ENCODE results near the gene JAK3. TPM values are rescaled to one million over a fixed set of nuclear protein-coding genes. Genes with fewer than 3 reads are reported as not detected.

Gene JAK3
- total and polyA plus RNA-seq, 8 donors, result 0.89 to 50.2 (median 2.9) TPM

GRCh38 chr19:17854061-17854460 is 6.3 kb upstream of the JAK3 start:
- DNase-seq, result no peak
- intact Hi-C loops (cut with DNase I; ENCODE audit: low total_unique reads), result no loop called here
- TF ChIP-seq EP300 (IDR thresholded peaks at IDR 0.05) (no peak), CTCF (IDR thresholded peaks at IDR 0.05) (no peak), POLR2A (IDR thresholded peaks at IDR 0.05) (no peak), POLR2AphosphoS5 (IDR thresholded peaks at IDR 0.05) (no peak)
- Histone ChIP-seq H3K27ac (no peak overlapping the region), H3K4me1 (peaks cover 0 to 31% (median 4%) of the 10 kb centered on the region in 4 donors), H3K4me3 (no peak overlapping the region), H3K36me3 (no peaks in the 10 kb centered on the region), H3K9me3 (no peaks in the 10 kb centered on the region), H3K27me3 (no peaks in the 10 kb centered on the region)
- 65 to 89% (median 77%) methylated on average over 6 of the region's 6 CpGs for WGBS, 5 donors

GRCh38 chr19:17848595-17849292 is 962 bp upstream of the JAK3 start:
- DNase-seq, result no peak

GRCh38 chr19:17846146-17846545 is 1.6 kb downstream of the JAK3 start:
- DNase-seq, result no peak
- Histone ChIP-seq H3K4me3 (peak overlapping the region in 2 of 4 donors; percentile 20 to 35), H3K9me3 (no peaks in the 10 kb centered on the region), H3K4me1 (peaks cover 18 to 70% (median 27%) of the 10 kb centered on the region in 4 donors), H3K27me3 (peaks cover 0 to 67% (median 4%) of the 10 kb centered on the region in 3 donors), H3K36me3 (peaks cover 0 to 16% (median 7%) of the 10 kb centered on the region in 4 donors), H3K27ac (peak overlapping the region in 2 of 5 donors; percentile 88 to 90)
- no peak for TF ChIP-seq EP300 (IDR thresholded peaks at IDR 0.05)
- no peak for TF ChIP-seq CTCF (IDR thresholded peaks at IDR 0.05)
- no peak for TF ChIP-seq POLR2AphosphoS5 (IDR thresholded peaks at IDR 0.05)
- no peak for TF ChIP-seq POLR2A (IDR thresholded peaks at IDR 0.05)
- WGBS, 5 donors, result 70 to 85% (median 78%) methylated on average over 8 of the region's 8 CpGs
- intact Hi-C loops (cut with DNase I; ENCODE audit: low total_unique reads), result no loop called here

More at GRCh38 chr19:17848595-17849292, 962 bp upstream of the JAK3 start:
- peak overlapping the region; percentile 65 to 90 (median 78) for H3K27ac ChIP-seq
- TF ChIP-seq CTCF (IDR thresholded peaks at IDR 0.05) (no peak), EP300 (IDR thresholded peaks at IDR 0.05) (no peak), POLR2A (IDR thresholded peaks at IDR 0.05) (no peak), POLR2AphosphoS5 (IDR thresholded peaks at IDR 0.05) (no peak)
- 65 to 82% (median 77%) methylated on average over 14 of the region's 14 CpGs for WGBS, 5 donors
- no peaks in the 10 kb centered on the region for H3K9me3 ChIP-seq
- no peak overlapping the region for H3K4me3 ChIP-seq
- H3K36me3 ChIP-seq, result no peaks in the 10 kb centered on the region
- H3K4me1 ChIP-seq, result peaks cover 5 to 45% (median 9%) of the 10 kb centered on the region in 4 donors
- intact Hi-C loops (cut with DNase I; ENCODE audit: low total_unique reads), result no loop called here
- peaks cover 0 to 42% (median 4%) of the 10 kb centered on the region in 3 donors for H3K27me3 ChIP-seq

- Histone ChIP-seq H3K27ac (no peak overlapping the region), H3K36me3 (peaks cover 0 to 34% (median 15%) of the 10 kb centered on the region in 4 donors), H3K4me3 (no peak overlapping the region), H3K4me1 (peaks cover 18 to 51% (median 29%) of the 10 kb centered on the region in 4 donors), H3K9me3 (no peaks in the 10 kb centered on the region), H3K27me3 (peaks cover 0 to 81% (median 4%) of the 10 kb centered on the region in 3 donors)
- no peak for DNase-seq
- intact Hi-C loops (cut with DNase I; ENCODE audit: low total_unique reads), result no loop called here
- TF ChIP-seq POLR2A (IDR thresholded peaks at IDR 0.05) (no peak), POLR2AphosphoS5 (IDR thresholded peaks at IDR 0.05) (no peak), EP300 (IDR thresholded peaks at IDR 0.05) (no peak), CTCF (IDR thresholded peaks at IDR 0.05) (no peak)
- WGBS, 5 donors, result 83 to 87% (median 85%) methylated on average over 14 of the region's 14 CpGs
Measured at GRCh38 chr19:17843908-17844490, 3.8 kb downstream of the JAK3 start.
